HL-60/S4 treated with phorbol 12-myristate 13-acetate at 8.2 ng/mL for 4 days and 3 days (cell line): ENCODE measurements around the gene GRB10.

Experiments used
- in situ Hi-C: fragments of 300-500 bp; cut with MboI; formaldehyde crosslinking; loops from 2 replicates; pipeline ENCODE4 v1.15.0; 2022; ENCODE audit warnings: low sequenced_read_pairs

GRB10 gene

DNA sequence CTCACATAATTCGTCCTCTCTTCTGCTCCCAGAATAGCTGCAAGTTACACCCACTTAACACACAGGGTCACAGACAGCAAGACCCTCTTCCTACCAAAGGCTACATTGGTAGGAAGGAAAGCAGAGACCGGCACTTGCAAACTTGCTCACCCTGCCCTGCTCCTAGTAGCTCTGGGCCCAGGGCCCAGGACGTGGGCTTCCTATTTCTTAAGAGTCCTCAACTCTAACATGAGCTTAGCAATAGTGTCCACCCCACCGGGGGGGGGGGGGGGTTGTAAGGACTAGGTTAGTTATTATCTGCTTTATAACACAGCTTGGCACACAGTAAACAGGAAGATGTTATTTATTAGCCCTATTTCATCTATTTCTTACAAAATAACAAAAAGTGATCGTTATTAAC is 106.6 kb downstream of the GRB10 start:
- in situ Hi-C loops, result loop anchor here (25.0 kb wide), 1 partner anchor 214 kb away; the partner anchor contains the start of gene FIGNL1

DNA sequence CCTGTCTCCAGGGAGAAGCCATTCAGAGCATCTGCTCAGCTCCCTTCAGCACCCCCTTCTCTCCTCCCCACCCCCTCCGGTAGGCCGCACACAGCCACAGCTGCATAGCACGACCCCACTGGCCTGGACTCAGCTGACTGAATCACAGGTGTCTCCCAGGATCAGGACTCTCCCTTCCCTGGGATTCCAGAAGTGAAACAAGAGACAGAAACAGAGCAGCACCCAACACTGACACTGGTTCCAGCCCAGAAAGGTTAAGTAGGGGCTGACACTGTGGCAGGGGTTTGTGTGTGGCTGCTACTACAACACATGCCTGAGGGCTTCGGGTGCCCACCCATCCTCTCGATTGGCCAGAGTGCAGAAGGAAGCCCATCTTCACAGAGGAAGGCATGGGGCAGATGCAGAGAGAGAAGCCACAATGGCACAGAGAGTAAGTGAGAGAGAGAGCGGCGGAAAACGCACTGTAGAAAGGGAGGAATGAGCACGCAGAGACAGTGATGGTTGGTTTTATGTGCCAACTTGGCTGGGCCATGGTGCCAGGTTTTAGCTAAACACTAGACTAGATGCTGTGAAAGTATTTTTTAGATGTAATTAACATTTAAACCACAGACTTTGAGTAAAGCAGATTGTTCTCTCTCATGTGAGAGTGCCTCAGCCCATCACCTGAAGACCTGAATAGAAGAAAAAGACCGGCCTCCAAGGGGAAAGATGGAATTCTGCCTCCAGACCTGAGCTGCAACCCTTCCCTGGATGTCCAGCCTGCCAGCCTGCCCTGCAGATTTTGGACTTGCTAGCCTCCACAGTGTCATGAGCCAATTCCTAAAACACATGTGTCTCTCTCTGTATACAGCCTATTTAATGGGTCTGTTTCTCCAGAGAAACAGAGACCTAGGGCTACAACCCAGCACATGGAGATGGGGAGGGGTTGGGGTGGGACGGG is 107.5 kb downstream of the GRB10 start:
- in situ Hi-C loops, result loop anchor here (25.0 kb wide), 1 partner anchor 213 kb away; the partner anchor contains the start of gene FIGNL1

DNA sequence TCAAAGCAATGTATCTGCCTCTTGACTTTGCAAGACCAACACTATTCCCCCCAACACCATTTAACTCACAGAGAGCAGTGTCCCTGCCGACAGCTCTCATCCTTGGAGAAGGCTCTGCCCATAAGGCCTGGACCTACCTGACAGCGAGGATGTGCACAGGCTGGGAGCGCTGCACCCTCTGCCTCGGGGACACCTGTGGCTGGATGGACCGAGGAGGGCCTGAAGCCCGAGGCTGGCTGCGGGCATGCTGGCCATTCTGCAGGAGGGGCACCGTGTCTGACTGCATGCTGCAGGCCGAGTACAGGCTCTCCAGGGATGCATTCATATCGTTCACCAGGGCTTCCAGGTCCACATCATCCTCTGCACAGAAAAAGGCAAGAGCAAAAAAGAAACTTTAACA is 108.4 kb downstream of the GRB10 start:
- in situ Hi-C loops, result no loop called here

DNA sequence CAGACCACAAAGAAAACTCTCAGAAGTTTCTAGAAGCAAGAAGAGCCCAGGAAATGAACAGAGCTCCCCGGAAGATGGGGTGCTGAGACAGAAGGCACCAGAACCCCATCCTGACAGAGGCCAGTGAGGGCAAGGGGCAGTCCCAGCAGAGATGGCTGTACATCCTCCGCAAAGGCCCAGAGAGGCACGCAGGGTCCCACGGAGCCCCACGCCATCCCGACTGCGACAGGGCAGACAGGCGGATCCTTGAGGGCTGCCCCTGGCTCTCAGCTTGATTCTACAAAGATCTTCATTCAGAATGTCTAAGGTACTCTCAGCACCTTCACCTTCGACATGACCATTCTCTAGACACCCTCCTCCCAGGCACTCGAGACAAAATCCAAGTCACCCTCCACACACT is 109.6 kb downstream of the GRB10 start:
- in situ Hi-C loops, result no loop called here

- in situ Hi-C loops, result no loop called here
Observed at GRCh38 chr7:50672045-50672444, 110.7 kb downstream of the GRB10 start.

DNA sequence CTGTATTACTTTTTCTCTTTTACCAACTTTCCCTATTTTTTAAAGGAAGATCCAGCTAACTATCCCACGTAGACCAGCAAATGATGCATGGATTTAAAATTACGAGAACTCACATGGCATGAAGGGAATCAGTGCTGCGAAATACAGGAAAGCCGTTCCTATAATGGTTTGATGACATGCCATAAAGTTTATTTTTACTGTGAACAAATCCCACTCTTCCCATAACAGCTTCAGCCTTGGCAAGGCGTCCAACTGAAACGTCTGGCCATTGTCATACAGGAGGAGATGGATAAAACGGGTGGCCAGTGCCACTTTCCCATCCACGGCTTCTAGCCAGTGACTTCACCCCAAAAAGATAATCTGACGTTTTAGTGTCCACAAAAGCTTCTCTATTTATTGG is 111.3 kb downstream of the GRB10 start:
- in situ Hi-C loops, result no loop called here

DNA sequence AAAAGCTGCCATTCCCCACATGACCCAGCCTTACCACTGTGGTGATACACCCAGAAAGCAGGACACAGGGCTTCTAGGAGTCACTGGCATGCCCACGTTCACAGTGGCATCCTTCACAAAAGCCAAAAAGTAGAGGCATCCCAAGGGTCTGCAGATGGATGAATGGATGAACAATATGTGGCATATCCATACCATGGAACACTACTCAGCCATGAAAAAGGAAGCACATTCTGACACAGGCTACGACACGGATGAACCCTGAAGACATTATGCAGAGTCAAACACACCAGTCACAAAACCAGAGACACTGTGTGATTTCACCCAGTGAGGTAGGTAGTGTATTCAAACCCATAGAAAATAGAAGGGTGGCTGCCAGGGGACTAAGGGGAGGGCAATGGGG is 112.8 kb downstream of the GRB10 start:
- in situ Hi-C loops, result no loop called here

GRCh38 chr7:50667789-50668226 is 114.9 kb downstream of the GRB10 start:
- in situ Hi-C loops, result no loop called here

- in situ Hi-C loops, result no loop called here
Observed at GRCh38 chr7:50667338-50667737, 115.4 kb downstream of the GRB10 start.

DNA sequence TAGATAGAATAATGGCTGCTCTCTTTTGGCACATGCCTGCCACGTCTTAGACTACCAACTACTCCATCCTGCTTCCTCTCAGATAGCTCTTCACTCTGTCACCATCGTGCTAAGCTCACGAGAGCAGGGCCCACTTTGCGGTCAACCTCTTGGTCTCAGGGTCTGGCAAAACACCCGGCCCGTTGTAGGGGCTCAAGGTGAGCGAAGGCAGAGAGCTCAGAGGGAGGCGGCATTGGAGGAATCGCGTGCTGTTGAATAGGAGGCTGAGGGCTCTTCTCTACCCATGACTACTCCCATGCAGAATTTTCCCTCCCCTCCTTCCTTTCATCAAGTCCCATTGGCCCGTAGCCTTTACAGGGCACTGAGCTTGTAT is 116.6 kb downstream of the GRB10 start:
- in situ Hi-C loops, result no loop called here

DNA sequence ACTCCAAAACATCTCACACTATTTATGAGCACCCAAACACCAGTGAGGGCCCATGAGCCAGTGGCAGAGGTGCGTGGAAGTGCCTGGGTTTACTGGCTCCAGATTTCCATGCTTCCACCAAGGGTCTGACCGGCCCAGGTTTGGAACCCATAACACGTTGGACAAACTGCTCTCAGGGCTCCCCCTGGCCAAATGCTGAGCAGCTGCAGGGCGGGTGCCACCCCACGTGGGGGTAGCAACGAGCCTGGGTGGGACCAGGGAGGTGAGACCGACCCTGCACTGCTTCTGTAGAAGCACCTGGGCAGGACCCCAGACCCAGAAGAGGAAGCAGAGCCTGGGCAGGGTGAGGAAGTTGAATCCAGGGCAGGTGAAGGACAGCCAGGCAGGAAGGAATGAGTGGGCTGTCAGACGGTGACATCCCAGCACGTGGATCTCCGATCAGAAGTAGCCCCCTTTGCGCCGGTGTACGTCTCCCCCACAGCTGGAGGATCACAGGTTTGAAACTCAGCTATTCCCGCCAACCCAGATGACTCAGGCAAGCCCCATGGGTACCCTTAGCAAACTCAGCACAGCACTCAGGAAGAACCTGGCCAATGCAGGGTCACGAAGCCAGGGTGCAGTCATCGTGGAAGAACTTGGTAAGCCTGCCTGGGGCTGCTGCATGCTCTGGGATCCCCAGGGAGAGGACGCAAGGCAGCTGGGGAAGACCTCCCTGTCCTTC is 117.1 kb downstream of the GRB10 start:
- in situ Hi-C loops, result no loop called here

GRCh38 chr7:50664937-50665336 is 117.8 kb downstream of the GRB10 start:
- in situ Hi-C loops, result no loop called here

DNA sequence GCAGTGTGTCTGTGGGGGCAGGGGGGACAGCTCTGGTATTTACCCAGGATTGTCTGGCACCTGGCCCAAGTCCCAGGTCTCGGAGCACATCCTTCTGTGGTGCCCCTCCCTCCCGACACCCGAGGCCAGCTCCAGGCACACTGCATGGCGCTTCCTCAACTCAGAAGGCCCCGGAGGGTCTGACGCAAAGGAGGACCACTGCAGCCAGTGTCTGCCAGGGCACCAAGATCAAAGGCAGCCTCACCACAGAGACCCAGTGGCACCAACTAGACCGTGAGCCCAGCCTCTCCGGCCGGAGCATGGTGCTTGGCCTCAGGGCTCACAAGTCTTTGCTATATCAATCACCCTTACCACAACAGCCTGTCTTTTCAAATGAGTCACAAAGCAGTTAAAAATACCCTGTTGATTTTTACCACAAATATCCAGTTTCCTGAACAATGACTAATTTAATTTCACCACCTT is 118.2 kb downstream of the GRB10 start:
- in situ Hi-C loops, result no loop called here

GRCh38 chr7:50663396-50664102 is 119.1 kb downstream of the GRB10 start:
- in situ Hi-C loops, result no loop called here

- in situ Hi-C loops, result no loop called here
Observed at GRCh38 chr7:50662996-50663395, 119.7 kb downstream of the GRB10 start.

DNA sequence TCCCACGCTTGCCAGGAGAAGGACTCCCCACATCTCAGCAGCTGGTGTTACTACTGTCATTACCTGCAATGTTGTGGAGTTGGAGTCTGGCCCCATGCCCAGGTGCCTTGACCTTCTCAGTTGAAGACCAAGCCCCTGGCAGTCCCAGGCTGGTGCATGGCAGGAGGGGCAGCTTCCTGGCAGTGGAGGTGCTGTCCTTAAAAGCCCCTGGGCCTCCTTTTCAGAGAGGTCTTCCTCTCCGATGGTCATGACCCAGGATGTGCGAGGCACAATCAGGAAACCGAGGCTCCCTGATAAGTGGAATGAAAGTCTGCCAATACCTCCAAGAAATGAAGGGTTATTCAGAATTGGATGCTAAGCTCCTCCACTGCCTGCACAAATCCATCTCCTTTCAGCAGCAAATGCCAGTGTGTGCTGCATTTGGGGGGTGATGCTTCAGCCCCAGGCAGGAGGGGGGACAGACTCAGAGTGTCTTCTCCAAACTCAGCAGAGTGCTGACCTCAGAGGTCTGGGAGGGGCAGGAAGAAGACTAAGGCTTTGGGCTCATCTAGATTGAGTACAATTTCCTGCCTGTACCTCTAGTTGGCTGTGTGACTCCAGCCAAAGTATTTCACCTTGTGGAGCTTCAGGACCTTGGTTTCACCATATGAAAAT is 120.5 kb downstream of the GRB10 start:
- in situ Hi-C loops, result no loop called here

- in situ Hi-C loops, result no loop called here
Observed at GRCh38 chr7:50661345-50662040, 121.2 kb downstream of the GRB10 start.

- in situ Hi-C loops, result no loop called here
Observed at GRCh38 chr7:50660830-50661175, 121.9 kb downstream of the GRB10 start.

DNA sequence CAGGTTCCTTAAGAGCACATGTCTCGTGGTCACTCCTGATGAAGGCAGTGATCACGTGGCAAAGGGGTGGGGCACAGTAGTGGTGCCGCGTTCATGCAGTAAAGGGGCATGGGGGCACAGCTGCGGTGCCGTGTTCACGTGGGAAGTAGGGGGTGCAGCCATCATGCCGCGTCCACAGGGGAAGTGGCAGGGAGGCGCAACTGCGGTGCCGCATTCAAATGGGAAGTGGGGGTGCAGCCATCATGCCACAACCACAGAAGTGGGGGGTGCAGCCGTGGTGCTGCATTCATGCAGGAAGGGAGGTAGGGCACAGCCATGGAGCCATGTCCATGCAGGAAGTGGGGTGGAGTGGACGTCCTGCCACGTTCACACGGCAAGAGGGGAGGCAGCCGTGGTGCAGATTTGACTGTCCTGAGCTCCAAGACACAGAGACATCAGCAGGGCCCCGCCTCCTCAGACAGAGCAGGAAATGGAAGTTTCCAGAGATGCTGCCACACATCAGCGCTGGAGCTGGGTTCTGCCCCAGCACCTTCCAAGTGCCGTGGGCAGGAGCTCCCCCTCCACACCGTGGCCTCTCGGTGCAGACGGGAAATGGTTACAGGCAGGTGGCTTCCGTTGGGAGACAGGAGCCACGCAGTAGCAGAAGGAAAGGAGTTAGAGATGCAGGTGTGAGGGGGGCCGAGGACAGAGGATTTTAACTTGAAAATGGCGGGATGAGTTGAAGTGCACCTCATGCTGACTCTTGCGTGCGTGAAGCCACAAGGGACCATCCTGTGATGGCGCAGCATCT is 122.5 kb downstream of the GRB10 start:
- in situ Hi-C loops, result no loop called here
